Measurements from ENCODE around the gene ACTRT2.

- no peak for TF ChIP-seq EZH2 (IDR thresholded peaks at IDR 0.05)
- TF ChIP-seq POLR2AphosphoS5 (IDR thresholded peaks at IDR 0.05; ENCODE audit: borderline replicate concordance, low read depth, low read length), result no peak
Measured at GRCh38 chr1:2998503-2999100, 22.7 kb upstream of the ACTRT2 start.
